GM23338 (cell line): ENCODE results near the gene CPTP. TPM values are rescaled to one million over a fixed set of nuclear protein-coding genes. Genes with fewer than 3 reads are reported as not detected.

ENCODE experiments used
- ATAC-seq: fragments of 200-7000 bp; cut with Tn5 transposase; 3 replicates; pipeline ENCODE4 v1.9.1; 2020
- DNase-seq: peaks from one replicate; pipeline ENCODE4 v3.0.0-alpha.2; 2015; ENCODE audit warnings: low spot score
- H2AFZ ChIP-seq: fragments of 200-600 bp; sonication (generic); 2 replicates; pipeline ENCODE4 v1.8.0; 2016; ENCODE audit warnings: antibody characterized with exemption, mild to moderate bottlenecking, moderate library complexity
- H3F3A ChIP-seq: fragments of 200-600 bp; sonication (generic); replicated peaks from 2 replicates; pipeline ENCODE4 v1.8.0; 2017; ENCODE audit warnings: antibody characterized with exemption, mixed run types, low read depth
- H3K27ac ChIP-seq: fragments of 200-600 bp; sonication (generic); 2 replicates; pipeline ENCODE4 v1.6.1; 2016; ENCODE audit warnings: low read depth
- H3K27me3 ChIP-seq: fragments of 200-600 bp; sonication (generic); 2 replicates; pipeline ENCODE4 v1.8.0; 2016; ENCODE audit warnings: mild to moderate bottlenecking, mixed run types, moderate library complexity; ENCODE audit not compliant: insufficient read depth
- H3K36me3 ChIP-seq: fragments of 200-600 bp; sonication (generic); 2 replicates; pipeline ENCODE4 v1.8.0; 2016; ENCODE audit warnings: mild to moderate bottlenecking; ENCODE audit not compliant: insufficient read depth
- H3K4me1 ChIP-seq: fragments of 200-600 bp; sonication (generic); 2 replicates; pipeline ENCODE4 v1.8.0; 2016; ENCODE audit warnings: mild to moderate bottlenecking, moderate library complexity; ENCODE audit not compliant: insufficient read depth
- H3K4me2 ChIP-seq: fragments of 200-600 bp; sonication (generic); 2 replicates; pipeline ENCODE4 v1.7.1; 2017; ENCODE audit warnings: mixed run types
- H3K4me3 ChIP-seq: fragments of 200-600 bp; sonication (generic); 2 replicates; pipeline ENCODE4 v1.6.1; 2016; ENCODE audit warnings: mixed run types
- H3K79me2 ChIP-seq: fragments of 200-600 bp; sonication (generic); replicated peaks from 2 replicates; pipeline ENCODE4 v1.8.0; 2017; ENCODE audit warnings: mild to moderate bottlenecking; ENCODE audit not compliant: insufficient read depth
- H3K9me2 ChIP-seq: fragments of 200-600 bp; sonication (generic); 2 replicates; pipeline ENCODE4 v1.8.0; 2017; ENCODE audit not compliant: insufficient read depth
- H4K20me1 ChIP-seq: fragments of 200-600 bp; sonication (generic); replicated peaks from 2 replicates; pipeline ENCODE4 v1.8.0; 2017; ENCODE audit warnings: mild to moderate bottlenecking; ENCODE audit not compliant: insufficient read depth
- H3K27ac Mint-ChIP-seq: 2 replicates; pipeline ENCODE4 v1.8.0; 2020; ENCODE audit warnings: inconsistent platforms, mild to moderate bottlenecking, moderate library complexity, mixed read lengths
- H3K27me3 Mint-ChIP-seq: 3 replicates; pipeline ENCODE4 v1.8.0; 2022; ENCODE audit warnings: low read depth, mild to moderate bottlenecking, moderate library complexity, mixed read lengths, inconsistent platforms; ENCODE audit not compliant: insufficient read depth, poor library complexity
- H3K36me3 Mint-ChIP-seq: 3 replicates; pipeline ENCODE4 v1.8.0; 2021; ENCODE audit warnings: low read depth, mild to moderate bottlenecking, inconsistent platforms, moderate library complexity, mixed read lengths
- H3K4me1 Mint-ChIP-seq: 3 replicates; pipeline ENCODE4 v1.8.0; 2020; ENCODE audit warnings: mild to moderate bottlenecking, inconsistent platforms, mixed read lengths
- H3K4me3 Mint-ChIP-seq: 3 replicates; pipeline ENCODE4 v1.8.0; 2021; ENCODE audit warnings: moderate library complexity, mild to moderate bottlenecking, inconsistent platforms, mixed read lengths
- H3K9me3 Mint-ChIP-seq: 3 replicates; pipeline ENCODE4 v1.8.0; 2020; ENCODE audit warnings: moderate library complexity, mild to moderate bottlenecking, inconsistent platforms, mixed read lengths
- NANOG ChIP-seq: IDR thresholded peaks from 2 replicates; pipeline ENCODE4 v1.6.1; 2016; ENCODE audit warnings: antibody characterized with exemption, borderline replicate concordance
- STAT1 ChIP-seq: IDR thresholded peaks from one replicate; pipeline ENCODE4 v1.6.1; 2016; ENCODE audit warnings: antibody characterized with exemption; ENCODE audit not compliant: unreplicated experiment
- ZNF114 ChIP-seq: fragments of 250-450 bp; sonication (Bioruptor Pico); IDR thresholded peaks from 2 replicates; pipeline ENCODE4 v1.5.0; 2020; ENCODE audit warnings: mild to moderate bottlenecking, moderate library complexity
- polyA plus RNA-seq: library from polyadenylated mRNA; unstranded; fragments of >200 nt; fragmentation: Nextera tagmentation; extraction: Ambion mirVana; gene quantifications from 2 replicates; pipeline ENCODE4 v1.2.1, GENCODE V29; 2016
- total RNA-seq: library from RNA; depleted of rRNA; stranded (reverse); fragments of >200 nt; shearing (Covaris generic); gene quantifications from 2 replicates; pipeline ENCODE4 v1.2.3, GENCODE V29; 2014
- TF ChIP-seq, protein P1 (sequence below), 2 experiments: fragments of 200-600 bp in 1 of 2; sonication (generic) in 1 of 2; conservative IDR thresholded peaks; 2 replicates each; pipeline versions ENCODE4 v1.5.1 to v1.6.1; 2016 to 2017; ENCODE audit warnings: antibody characterized with exemption in 2 of 2, low read depth in 2 of 2, mild to moderate bottlenecking in 2 of 2, moderate library complexity in 1 of 2
- TF ChIP-seq, protein P2 (sequence below): IDR thresholded peaks from one replicate; pipeline ENCODE4 v1.6.1; 2018; ENCODE audit warnings: antibody characterized with exemption; ENCODE audit not compliant: unreplicated experiment

Gene CPTP
- total and polyA plus RNA-seq, 2 experiments from 2014 or later: 8.1 to 13.5 TPM

DNA sequence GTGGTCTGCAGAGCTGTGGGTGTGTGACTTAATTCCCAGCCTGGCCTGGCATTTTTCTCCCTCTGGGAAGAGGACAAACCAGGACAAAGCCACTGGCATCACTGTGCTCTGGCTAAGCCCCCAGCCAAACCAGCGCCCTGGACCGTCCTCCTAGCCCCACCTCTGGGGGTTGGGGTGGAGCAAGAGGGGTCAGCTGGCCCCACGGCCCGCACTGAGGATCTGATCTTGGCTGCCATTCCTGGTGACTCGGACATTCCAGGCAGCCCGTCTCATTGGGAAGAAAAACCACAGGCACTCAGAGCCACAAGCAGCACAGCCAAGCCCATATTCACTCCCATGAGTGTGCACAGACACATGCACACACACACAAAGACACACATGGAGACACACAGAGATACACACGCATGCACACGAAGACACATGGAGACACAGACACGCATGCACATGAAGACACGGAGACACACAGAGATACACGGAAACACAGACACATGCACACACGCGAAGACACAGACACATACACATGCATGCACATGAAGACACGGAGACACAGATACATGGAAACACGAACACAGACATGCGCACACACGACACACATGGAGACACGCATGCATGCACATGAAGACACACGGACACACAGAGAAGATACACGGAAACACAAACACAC is 36.0 kb downstream of the CPTP start:
- no peaks in the 10 kb centered on the region for H3K27me3 ChIP-seq
- H2AFZ ChIP-seq: no peak overlapping the region
- Mint-ChIP-seq H3K36me3 (no peaks in the 10 kb centered on the region), H3K4me3 (no peak overlapping the region; the same call in 2 of the 3 replicates), H3K4me1 (peaks cover 31% of the 10 kb centered on the region), H3K27me3 (peaks cover 18% of the 10 kb centered on the region), H3K9me3 (no peaks in the 10 kb centered on the region; the same call in 2 of the 3 replicates), H3K27ac (peak overlapping the region; percentile 2; the same call in 1 of the 2 replicates)
- TF ChIP-seq STAT1 (no peak), NANOG (no peak)
- no peak overlapping the region for H3K27ac ChIP-seq
- no peaks in the 10 kb centered on the region for H3K36me3 ChIP-seq
- H3K4me3 ChIP-seq: no peak overlapping the region
- H3F3A ChIP-seq: peaks cover 19% of the 10 kb centered on the region; the same call in 1 of the 2 replicates
- DNase-seq: no peak
- H3K4me2 ChIP-seq: no peak overlapping the region
- ATAC-seq: no peak
- no peaks in the 10 kb centered on the region for H3K79me2 ChIP-seq
- H4K20me1 ChIP-seq: no peaks in the 10 kb centered on the region
- H3K4me1 ChIP-seq: peaks cover 22% of the 10 kb centered on the region
- H3K9me2 ChIP-seq: no peaks in the 10 kb centered on the region

DNA sequence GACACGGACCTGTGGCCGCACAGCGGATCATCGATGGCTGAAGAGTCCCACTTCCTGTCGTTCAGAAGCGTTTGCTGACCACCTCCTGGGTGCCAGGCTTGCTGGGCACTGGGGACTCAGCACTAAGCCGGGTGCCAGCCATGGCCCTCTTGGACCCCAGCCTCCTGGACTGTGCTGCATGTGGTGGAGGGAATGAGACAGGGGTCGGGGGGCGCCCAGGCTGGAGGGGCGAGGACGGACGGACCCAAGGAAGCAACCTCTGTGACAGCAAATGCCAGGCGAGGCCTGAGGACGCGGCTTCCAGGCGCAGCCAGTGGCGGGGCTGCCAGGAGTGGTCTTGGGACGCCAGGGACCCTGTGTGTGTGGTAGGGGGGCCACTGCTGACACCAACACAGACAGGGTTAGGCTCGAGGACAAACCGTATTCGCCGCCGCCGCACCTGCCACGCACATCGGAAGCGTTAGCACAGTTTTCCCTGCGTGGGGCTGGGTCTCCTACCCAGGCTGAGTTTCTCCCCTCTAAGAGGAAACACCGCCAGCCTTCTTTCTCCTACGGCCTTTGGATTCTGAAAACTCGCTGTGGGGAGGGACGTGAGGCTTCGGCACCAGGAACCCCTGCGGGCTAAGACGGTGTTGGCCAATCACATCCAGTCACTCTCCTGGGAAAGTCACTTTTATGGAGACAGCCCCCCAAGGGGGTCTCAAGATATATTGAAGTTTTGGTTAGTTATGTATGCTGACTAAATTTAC is 36.8 kb downstream of the CPTP start:
- Mint-ChIP-seq H3K36me3 (no peaks in the 10 kb centered on the region), H3K27ac (0 out of 2 replicates have a peak overlapping the region, but pooled peaks have one; percentile 76), H3K27me3 (peaks cover 16% of the 10 kb centered on the region), H3K9me3 (no peaks in the 10 kb centered on the region; the same call in 2 of the 3 replicates), H3K4me1 (peaks cover 31% of the 10 kb centered on the region), H3K4me3 (no peak overlapping the region; the same call in 2 of the 3 replicates)
- ATAC-seq (no peak), DNase-seq (no peak)
- H3K27me3 ChIP-seq: no peaks in the 10 kb centered on the region
- no peaks in the 10 kb centered on the region for H4K20me1 ChIP-seq
- no peaks in the 10 kb centered on the region for H3K36me3 ChIP-seq
- no peaks in the 10 kb centered on the region for H3K79me2 ChIP-seq
- no peak overlapping the region for H3K4me3 ChIP-seq
- H3K9me2 ChIP-seq: no peaks in the 10 kb centered on the region
- H3K4me2 ChIP-seq: peak overlapping the region; percentile 8; the same call in 1 of the 2 replicates
- H3K27ac ChIP-seq: no peak overlapping the region
- H3K4me1 ChIP-seq: peaks cover 22% of the 10 kb centered on the region
- TF ChIP-seq, protein P1, sequence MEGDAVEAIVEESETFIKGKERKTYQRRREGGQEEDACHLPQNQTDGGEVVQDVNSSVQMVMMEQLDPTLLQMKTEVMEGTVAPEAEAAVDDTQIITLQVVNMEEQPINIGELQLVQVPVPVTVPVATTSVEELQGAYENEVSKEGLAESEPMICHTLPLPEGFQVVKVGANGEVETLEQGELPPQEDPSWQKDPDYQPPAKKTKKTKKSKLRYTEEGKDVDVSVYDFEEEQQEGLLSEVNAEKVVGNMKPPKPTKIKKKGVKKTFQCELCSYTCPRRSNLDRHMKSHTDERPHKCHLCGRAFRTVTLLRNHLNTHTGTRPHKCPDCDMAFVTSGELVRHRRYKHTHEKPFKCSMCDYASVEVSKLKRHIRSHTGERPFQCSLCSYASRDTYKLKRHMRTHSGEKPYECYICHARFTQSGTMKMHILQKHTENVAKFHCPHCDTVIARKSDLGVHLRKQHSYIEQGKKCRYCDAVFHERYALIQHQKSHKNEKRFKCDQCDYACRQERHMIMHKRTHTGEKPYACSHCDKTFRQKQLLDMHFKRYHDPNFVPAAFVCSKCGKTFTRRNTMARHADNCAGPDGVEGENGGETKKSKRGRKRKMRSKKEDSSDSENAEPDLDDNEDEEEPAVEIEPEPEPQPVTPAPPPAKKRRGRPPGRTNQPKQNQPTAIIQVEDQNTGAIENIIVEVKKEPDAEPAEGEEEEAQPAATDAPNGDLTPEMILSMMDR (conservative IDR thresholded peaks at IDR 0.05; ENCODE audit: low read depth in 2 of 2): no peak
- TF ChIP-seq, protein P2, sequence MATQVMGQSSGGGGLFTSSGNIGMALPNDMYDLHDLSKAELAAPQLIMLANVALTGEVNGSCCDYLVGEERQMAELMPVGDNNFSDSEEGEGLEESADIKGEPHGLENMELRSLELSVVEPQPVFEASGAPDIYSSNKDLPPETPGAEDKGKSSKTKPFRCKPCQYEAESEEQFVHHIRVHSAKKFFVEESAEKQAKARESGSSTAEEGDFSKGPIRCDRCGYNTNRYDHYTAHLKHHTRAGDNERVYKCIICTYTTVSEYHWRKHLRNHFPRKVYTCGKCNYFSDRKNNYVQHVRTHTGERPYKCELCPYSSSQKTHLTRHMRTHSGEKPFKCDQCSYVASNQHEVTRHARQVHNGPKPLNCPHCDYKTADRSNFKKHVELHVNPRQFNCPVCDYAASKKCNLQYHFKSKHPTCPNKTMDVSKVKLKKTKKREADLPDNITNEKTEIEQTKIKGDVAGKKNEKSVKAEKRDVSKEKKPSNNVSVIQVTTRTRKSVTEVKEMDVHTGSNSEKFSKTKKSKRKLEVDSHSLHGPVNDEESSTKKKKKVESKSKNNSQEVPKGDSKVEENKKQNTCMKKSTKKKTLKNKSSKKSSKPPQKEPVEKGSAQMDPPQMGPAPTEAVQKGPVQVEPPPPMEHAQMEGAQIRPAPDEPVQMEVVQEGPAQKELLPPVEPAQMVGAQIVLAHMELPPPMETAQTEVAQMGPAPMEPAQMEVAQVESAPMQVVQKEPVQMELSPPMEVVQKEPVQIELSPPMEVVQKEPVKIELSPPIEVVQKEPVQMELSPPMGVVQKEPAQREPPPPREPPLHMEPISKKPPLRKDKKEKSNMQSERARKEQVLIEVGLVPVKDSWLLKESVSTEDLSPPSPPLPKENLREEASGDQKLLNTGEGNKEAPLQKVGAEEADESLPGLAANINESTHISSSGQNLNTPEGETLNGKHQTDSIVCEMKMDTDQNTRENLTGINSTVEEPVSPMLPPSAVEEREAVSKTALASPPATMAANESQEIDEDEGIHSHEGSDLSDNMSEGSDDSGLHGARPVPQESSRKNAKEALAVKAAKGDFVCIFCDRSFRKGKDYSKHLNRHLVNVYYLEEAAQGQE: no peak
- no peak for TF ChIP-seq ZNF114 (CRISPR knock-in tag)
- H2AFZ ChIP-seq: peak overlapping the region; percentile 43; the same call in 1 of the 2 replicates
- H3F3A ChIP-seq: peaks cover 24% of the 10 kb centered on the region; the same call in 1 of the 2 replicates
